GM10248 (cell line): ENCODE data around the gene UNK.

Experiments used
- CTCF ChIA-PET: fragments of 300-600 bp; sonication (Branson Sonifier 250); formaldehyde crosslinking; extraction: SDS; loops from one replicate; lab custom pipeline; 2021; ENCODE audit warnings: antibody characterized with exemption; lab: Yijun Ruan, JAX
- POLR2A ChIA-PET: fragments of 350-650 bp; sonication (Branson Sonifier 250); formaldehyde crosslinking; extraction: SDS; loops from one replicate; lab custom pipeline; 2020; ENCODE audit warnings: antibody characterized with exemption; lab: Yijun Ruan, JAX
- DNase-seq: peaks from one replicate; pipeline ENCODE4 v3.0.0; 2012; ENCODE audit errors: extremely low spot score
- CTCF ChIP-seq: IDR thresholded peaks from 2 replicates; pipeline ENCODE4 v1.5.1; 2012; ENCODE audit warnings: mild to moderate bottlenecking, low read depth; ENCODE audit errors: extremely low read depth, missing control alignments, control extremely low read depth

Gene UNK

GRCh38 chr17:75749545-75750389 lies 34.8 kb upstream of the UNK start:
- POLR2A ChIA-PET: interaction anchor here (1.0 to 1.4 kb wide), 3 partner anchors 23 to 30 kb away, joined by 3 to 5 read pairs (median 3); a partner anchor contains a TSS
- peak; percentile 86 for DNase-seq
- TF ChIP-seq CTCF: peak; percentile 89
- CTCF ChIA-PET: interaction anchor here (0.6 to 18.5 kb wide), 50 partner anchors 8 to 789 kb away, joined by 3 to 856 read pairs (median 5); partner anchors contain the start of genes GALK1, ITGB4, RECQL5 and SAP30BP

DNA sequence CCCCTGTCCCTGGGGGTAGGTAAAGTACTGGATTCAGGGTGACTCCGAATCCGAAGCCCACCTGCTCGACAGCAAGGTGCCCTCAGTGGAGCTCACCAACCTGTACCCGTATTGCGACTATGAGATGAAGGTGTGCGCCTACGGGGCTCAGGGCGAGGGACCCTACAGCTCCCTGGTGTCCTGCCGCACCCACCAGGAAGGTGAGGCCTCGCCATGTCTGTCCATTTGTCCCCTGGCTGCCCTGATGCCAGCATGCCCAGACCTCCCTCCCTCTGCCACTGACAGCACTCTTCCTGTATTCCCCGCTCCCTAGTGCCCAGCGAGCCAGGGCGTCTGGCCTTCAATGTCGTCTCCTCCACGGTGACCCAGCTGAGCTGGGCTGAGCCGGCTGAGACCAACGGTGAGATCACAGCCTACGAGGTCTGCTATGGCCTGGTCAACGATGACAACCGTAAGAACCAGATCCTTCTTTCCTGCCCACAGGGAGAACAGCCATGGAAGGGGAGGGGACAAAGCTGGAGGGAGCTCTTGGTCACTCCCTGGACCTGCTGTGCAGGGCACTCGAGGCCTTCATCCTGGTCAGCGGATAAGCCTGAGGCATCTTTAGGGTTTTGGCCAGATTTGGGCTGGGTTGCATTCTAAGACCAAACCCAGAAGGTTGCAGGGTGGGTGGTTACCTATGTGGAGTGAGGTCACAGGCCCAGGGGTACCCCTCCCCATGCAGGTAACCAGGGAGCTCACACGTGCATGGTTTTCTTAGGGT lies 33.8 kb upstream of the UNK start:
- CTCF ChIA-PET: interaction anchor here (0.8 to 18.5 kb wide), 29 partner anchors 9 to 324 kb away, joined by 3 to 856 read pairs (median 7); partner anchors contain the start of genes GALK1, ITGB4, RECQL5 and SAP30BP
- POLR2A ChIA-PET: interaction anchor here (0.6 to 1.4 kb wide), 4 partner anchors 22 to 86 kb away, joined by 3 to 5 read pairs (median 3); a partner anchor contains a TSS
- TF ChIP-seq CTCF: no peak
- no peak for DNase-seq

GRCh38 chr17:75751676-75752404 lies 32.8 kb upstream of the UNK start:
- DNase-seq: no peak
- POLR2A ChIA-PET: no interaction called here
- TF ChIP-seq CTCF: no peak
- CTCF ChIA-PET: interaction anchor here (1.0 to 18.5 kb wide), 22 partner anchors 8 to 323 kb away, joined by 3 to 856 read pairs (median 16); partner anchors contain the start of genes GALK1, RECQL5, SAP30BP and SMIM5

DNA sequence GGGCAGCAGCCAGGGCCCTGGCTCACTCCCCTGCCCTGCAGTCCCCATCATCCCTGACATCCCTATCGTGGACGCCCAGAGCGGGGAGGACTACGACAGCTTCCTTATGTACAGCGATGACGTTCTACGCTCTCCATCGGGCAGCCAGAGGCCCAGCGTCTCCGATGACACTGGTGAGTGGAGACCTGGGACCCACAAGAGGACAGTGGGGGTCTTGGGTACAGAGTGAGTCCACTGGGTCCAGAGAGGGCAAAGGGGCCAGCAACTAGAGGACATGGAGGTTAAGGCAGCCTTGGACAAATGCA lies 32.2 kb upstream of the UNK start:
- POLR2A ChIA-PET: interaction anchor here (0.8 to 3.2 kb wide), 2 partner anchors 23 to 90 kb away, joined by 3 to 21 read pairs; no protein-coding TSS in a partner anchor
- no peak for DNase-seq
- CTCF ChIA-PET: interaction anchor here (1.1 to 18.5 kb wide), 24 partner anchors 12 to 474 kb away, joined by 3 to 856 read pairs (median 12); partner anchors contain the start of genes GALK1, RECQL5, SAP30BP and SMIM5
- TF ChIP-seq CTCF: no peak

DNA sequence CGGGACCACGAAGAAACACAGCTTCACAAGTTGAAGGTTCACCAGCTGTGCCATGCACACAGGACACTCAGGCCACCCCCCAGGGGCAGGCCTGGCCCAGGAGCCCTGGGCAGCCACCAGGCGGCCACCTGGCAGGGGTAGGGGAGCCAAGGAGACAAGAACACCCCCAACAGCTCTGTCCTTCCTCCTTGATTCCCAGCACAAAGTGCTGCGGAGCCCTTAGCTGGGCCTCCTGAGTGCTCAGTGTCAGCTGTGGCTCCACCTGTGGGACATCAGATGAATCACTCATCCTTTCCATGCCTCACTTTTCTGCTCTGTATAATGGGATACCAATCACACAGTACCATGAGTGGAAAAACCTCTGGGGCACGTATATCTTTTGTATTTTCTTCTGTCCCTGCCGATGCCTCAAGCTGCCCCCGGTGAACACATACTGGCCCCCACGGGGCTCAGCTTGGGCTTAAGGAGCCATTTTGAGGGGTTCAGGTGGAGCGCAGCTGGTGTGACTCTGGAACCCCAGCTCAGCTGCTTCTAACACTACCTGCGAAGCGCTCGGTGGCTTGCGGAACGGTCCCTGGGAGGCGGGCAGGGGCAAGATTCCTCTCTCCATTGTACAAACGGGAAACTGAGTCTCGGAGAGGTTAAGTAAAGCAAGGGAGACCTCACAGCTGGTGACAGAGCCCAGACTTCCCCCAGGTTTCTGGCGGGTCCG lies 31.6 kb upstream of the UNK start:
- ChIA-PET CTCF (interaction anchor here (0.7 to 18.5 kb wide), 74 partner anchors 8 to 475 kb away, joined by 3 to 856 read pairs (median 6); partner anchors contain the start of genes GALK1, MYO15B, RECQL5 and SAP30BP), POLR2A (interaction anchor here (0.6 to 3.2 kb wide), 5 partner anchors 22 to 185 kb away, joined by 3 to 21 read pairs (median 3); no protein-coding TSS in a partner anchor)
- DNase-seq: peak; percentile 65
- peak; percentile 50 for TF ChIP-seq CTCF
